Kasumi-1 (cell line): Measurements from ENCODE around the gene NBL1.

Experiments
- DNase-seq, 2 experiments: peaks; one replicate each; lab custom pipeline; 2025; lab: John Stamatoyannopoulos, UW

NBL1 gene

DNA sequence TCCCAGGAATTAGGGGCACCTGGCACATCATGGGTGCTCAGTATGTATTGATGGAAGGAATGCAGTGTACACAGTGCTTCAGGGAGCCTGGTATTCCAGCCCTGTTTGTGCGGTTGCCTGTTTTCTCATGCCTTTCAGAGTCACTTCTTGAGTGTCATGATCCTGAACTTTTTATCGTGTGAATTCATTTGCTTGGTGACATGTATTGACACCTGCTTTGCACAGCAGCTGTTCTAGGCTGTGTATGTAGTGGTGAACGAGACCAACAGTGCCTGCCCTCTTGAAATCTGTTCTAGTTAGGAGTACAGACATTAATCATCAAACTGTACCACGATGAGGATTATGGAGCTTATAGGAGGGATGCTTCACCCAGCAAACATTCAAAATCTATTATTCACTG lies 26.7 kb downstream of the NBL1 start:
- no peak for DNase-seq

DNA sequence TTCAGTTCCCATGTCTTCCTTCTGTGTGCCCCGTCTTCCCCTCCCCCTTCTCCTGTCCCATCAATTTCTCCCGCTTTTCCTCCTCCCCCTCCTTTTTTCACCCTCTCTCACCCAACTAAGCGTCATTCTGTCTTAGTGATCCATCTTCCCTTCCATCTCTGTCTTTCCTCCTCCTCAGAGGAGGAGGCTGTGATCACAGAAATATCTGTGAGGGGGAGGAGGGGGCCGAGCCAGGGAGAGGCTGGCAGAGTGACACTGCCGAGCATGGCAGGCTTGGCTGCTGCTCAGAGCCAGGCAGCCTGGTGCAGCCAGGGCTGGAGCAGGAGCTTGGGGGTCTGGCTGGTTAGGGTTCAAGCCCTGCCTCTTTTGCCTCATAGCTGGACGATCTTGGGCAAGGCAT lies 28.1 kb downstream of the NBL1 start:
- DNase-seq = no peak

DNA sequence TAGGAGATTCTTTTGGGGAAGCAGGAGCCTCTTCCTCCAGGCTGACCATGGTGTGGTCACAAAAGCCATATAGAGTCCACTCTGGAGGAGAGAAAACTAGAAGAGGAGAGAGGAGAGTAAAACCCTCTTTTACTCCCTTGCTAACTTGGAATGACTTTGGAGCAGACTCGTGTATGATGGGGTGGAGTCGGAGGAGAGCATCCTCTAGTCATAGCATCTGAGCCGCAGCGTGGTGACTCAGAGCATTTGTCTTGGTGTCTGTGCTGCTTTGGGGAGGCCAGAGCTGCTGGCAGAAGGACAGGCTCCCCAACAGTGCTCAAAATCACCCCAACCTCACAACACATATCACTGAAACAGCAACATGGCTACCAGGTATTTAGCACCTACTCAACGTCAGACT lies 31.7 kb downstream of the NBL1 start:
- no peak for DNase-seq

DNA sequence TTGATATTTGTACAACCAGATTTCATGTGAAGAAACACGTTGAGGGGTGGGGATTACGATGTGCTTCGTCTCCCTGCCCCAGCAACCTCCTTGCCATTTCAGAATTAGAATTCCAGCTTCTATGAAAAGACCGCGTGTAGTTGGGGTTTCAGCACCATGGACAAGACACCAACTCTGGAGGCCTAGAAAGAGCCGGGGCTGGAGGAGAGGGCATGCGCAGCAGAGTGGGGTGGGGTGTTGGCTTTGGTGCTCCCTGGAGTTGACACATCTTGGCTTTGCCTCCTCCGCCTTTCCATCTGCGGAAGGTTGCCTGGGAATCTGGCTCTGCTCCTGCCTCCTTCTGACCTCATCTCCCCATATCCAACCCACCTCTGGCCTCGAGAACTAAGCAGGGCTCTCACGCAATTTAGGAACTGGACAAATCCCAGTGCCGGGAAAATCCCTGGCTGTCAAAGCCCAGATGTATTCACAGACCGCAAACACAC lies 32.4 kb downstream of the NBL1 start:
- peak; percentile 52 to 64 for DNase-seq

DNA sequence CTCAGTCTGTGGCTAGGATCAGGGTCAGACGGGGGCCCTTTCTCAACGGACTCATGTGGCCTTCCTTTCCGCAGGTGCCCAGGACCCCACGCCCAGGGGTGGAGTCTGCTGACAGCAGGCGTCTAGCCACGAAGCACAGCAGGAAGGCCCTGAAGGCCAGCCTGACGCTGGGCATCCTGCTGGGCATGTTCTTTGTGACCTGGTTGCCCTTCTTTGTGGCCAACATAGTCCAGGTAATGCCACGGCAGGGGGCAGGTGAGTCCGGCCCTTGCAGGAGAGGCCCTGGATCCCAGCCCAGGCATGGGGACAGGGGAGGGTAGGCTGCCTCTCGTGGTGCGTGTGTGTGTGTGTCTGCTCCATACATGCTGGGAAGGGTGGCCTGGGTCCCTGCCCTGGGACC lies 34.4 kb downstream of the NBL1 start:
- no peak for DNase-seq

DNA sequence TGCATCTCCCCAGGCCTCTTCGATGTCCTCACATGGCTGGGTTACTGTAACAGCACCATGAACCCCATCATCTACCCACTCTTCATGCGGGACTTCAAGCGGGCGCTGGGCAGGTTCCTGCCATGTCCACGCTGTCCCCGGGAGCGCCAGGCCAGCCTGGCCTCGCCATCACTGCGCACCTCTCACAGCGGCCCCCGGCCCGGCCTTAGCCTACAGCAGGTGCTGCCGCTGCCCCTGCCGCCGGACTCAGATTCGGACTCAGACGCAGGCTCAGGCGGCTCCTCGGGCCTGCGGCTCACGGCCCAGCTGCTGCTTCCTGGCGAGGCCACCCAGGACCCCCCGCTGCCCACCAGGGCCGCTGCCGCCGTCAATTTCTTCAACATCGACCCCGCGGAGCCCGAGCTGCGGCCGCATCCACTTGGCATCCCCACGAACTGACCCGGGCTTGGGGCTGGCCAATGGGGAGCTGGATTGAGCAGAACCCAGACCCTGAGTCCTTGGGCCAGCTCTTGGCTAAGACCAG lies 34.9 kb downstream of the NBL1 start:
- no peak for DNase-seq

DNA sequence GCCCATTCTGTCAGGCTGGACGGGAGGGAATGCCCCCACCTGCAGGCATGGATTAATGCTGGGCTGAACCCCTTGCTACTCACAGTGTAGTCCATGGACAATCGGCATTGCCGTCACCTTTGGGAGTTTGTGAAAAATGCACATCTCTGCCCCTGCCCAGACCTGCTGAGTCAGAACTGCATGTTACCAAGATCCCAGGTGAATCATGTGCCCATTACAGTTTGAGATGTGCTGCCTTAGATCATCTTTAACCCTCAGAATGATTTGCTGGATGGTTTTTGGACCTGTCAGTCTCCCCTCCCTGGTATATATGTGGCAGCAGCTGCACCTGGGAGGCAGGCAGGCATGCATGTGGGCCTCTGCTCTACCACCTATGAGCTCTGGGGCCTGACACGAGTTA lies 35.6 kb downstream of the NBL1 start:
- no peak for DNase-seq

DNA sequence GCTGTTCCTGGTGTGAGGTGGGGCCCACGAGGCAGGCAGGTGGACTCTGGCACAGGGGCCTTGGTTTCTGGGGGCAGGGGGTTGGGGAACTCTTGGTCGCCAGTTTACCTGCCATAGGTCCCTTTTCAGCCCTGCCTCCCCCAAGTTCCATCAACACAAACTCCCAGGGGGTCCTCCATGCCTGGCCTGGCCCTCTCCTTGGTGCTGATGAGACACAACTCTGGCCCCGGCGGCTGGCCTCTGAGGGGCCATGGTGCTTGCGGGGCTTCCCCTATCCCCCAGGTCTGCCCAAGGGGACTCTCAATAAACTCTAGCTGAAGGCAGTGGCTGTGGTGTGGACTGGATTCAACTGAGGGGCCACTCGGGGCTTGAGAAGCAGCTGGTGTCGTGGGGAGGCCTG lies 36.5 kb downstream of the NBL1 start:
- no peak for DNase-seq

DNA sequence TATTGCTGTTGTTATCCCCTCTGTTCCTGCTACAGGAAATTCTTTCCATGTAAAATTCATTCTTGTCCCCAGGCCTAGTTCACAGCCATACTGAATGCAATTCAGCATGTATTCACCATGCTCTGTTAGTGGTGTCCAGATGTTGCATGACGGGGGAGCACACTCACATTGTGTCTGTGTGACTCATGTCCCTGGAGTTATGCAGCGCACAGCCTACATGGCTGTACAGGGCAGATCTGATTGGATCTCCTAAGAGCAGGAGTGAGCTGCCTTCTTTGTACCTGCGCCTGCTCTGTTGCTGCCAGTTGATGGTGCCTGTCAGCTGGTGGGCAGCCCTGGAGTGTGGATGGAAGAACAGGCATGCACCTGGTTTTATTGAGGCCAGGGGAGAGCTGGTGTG lies 38.1 kb downstream of the NBL1 start:
- DNase-seq = no peak

DNA sequence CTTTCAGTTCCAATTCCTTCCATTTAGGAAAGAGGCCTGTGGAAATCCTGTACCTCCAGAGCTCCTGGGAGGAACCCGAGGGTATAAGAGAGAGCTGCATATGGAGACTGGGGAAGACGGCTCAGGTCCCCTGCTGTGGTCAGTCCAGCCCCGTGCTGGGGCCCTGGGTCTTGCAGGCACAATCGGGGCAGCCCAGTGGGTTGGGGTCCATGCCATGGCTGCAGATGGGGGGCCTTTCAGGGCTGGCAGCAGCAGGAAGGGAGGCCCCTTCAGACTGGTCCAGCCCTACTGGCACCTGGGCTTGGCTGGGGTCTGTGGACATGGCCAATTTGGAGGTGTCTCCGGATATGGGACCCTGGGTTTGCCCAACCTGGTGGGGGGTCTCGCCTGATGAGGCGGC lies 38.8 kb downstream of the NBL1 start:
- DNase-seq = no peak

DNA sequence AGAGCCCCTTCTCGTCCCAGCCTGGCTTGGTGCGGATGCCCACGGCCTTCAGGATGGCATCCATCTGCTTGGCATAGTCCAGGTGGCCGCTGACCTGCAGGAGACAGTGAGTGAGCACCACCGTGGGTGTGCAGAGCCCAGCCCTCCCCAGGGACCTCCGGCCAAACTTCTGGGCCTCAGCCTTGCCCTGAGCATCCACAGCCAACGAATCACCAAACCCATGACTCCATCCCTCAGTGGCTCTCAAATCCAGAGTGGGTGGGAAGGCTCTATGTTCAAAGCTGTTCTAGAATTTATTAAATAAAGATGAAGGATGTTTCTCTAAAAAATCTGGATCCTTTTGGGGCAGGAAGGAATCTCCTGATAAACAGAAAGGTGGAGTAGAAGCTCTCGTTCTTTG lies 39.2 kb downstream of the NBL1 start:
- no peak for DNase-seq

DNA sequence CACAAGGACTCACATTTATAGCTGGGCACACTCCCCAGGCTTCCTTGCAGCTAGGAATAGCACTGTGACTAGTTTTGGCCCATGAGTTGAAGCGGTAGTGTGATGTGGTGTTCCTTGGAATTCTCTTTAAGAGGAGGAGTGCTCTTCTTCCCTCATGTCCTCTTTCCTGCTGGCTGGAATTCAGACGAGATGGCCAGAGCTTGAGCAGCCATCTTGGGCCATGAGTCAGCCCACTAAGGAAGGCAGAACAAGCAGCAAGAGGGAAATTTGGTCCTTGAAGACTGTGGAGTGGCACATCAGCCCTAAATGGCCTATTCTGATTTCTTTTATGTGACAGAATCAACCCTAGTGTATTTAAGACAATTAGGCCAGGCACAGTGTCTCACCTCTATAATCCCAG lies 40.6 kb downstream of the NBL1 start:
- no peak for DNase-seq

DNA sequence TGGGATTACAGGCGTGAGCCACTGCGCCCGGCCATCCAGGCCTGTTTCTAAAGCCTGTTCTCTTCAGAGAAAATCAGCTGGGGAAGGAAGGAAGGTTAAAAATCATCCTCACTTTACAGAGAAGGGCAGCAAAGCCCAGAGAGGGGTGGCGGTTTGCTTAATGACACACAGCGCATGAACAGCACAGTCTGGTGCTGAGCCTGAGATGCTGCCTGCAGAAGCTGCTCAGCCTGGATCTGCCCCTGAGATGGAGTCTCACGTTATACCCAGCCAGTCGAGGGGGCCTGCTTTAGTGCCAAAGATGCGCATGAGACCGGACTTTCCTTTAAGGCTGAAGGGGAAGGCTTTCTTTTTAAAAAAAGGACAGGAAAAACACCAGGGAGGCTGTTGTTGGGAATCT lies 41.9 kb downstream of the NBL1 start:
- no peak for DNase-seq

DNA sequence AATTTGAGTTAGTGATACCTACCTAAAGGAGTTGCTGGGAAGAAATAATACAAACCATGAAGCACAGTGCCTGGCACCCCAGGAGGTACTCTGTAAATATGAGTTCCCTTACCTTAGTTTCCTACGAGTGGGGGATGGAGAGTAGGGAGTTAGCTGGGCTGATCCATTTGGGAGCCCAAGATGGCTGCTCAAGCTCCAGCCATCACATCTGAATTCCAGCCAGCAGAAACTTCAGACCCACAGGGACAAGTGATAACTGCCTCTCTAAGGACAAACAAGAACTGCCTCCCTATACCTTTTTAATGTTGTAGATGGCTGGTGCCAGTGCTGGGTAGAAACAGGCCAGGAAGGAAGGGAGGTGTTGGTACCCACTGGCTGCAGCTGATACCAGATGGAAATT lies 43.3 kb downstream of the NBL1 start:
- DNase-seq = no peak

DNA sequence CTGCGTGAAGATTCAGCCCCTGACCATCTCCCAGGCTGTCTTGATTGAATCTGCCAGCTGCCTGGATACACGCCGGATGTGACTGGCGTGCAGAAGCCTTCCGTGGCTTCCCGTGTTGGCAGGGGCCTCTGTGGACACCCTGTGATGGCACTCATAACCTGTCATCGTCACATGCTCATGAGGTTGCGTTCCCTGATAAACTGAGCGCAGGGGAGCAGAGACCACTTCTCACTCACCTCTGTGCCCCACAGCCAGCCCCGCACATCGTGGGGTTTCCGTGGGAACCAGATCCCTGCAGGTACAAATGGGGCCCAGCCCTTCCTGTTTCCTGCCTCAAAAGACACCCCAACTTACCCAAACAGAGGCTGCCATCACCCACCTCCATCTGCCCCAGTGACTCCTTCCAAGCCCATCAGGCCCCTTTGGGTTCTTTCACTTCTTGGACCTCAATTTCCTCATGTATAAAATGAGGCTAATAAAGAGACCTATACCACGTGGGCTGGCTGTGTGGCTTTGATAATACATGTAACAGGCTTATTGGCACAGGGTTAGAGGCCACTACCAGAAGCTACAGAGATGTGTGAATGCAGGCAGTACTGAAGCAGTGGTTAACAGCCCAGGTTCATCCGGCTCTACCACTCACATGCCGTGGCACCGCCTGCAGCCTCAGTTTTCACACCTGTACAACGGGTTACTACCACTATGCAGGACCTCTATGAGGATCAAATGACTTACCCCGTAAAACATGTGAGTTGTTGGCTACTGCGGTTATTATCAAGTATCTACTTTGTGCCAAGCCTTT lies 44.1 kb downstream of the NBL1 start:
- no peak for DNase-seq

DNA sequence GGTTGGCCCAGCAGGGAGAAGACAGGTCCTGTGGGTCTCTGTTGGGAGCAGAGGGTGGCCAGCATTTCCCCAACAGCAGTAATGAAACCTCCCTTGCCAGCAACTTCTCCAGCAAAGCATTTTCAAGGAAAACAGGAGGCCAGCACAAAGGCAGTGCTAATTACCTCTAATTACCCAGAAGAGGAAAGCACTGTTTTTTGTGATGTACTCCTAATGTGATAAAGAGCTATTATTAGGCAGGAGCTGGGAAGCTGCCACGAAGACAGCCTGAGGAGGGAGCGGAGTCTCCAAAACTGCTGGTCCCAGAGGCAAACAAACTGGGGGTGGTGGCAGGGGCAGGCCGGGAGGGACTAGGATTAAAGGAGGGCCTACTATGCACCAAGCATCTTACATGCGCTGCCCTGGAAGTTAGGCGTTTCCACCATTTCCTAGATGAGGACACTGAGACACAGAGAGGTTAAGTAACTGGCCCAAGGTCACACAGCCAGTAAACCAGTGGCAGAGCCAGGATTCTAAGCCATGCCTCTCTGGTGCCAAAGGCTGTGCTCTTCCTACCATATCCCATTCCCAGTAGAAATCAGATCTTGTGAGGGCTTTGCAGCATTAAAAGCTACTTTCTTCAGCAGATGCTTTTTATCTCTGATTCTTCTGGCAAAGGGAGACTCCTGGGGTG lies 45.1 kb downstream of the NBL1 start:
- no peak for DNase-seq

DNA sequence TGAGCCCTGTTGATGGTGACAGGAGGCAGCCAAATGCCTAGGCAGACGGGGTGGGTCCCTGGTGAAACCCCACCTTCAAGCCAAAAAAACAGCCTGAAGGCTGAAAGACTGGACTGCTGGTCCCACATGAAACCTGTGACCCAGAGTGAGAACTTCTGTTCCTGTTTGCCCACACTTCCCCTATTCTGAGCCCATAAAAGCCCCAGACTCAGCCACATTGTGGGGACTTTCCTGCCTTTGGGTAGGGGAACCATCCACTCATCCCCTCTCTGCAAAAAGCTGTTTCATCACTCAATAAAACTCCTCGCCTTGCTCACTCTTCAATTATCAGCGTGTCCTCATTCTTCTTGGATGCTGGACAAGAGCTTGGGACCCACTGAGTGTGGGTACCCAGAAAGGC lies 45.7 kb downstream of the NBL1 start:
- DNase-seq = no peak

DNA sequence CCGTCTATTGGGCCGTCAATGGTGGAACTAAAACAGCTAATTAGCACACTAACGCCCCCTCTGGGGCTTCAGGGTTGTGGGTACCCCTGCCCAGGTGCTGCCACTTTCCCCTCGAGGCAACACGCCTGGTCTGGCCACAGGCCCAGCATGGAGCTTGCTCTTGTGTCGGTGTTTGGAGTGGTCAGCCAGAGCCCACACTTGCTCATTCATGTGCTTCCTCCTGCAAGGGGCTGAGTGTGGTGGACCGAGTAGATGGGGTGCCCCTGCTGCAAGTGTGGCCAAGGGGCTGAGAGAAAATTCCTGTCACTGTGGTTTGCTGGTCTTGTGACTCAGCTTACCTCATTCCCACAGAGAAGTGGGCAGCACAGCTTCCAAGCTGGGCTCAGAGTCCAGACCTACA lies 46.2 kb downstream of the NBL1 start:
- no peak for DNase-seq

DNA sequence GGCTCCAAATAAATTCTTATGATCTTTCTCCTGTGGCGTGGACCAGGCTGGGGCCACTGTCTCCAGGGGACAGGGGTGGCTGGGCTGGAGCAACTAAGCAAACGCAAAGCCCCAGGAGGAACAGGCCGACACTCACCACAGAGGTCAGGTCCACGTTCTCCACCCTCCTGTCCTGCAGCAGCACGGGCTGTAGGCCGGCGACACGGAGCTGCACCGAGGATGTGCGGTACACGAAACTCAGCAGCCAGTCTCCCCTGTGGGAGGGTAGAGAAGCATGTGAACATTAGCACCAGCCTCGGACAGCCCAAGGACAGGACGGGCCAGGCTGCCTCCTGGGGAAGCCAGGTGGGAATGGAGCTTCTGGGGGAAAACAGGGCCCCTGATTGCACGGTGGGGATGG lies 50.2 kb downstream of the NBL1 start:
- no peak for DNase-seq

DNA sequence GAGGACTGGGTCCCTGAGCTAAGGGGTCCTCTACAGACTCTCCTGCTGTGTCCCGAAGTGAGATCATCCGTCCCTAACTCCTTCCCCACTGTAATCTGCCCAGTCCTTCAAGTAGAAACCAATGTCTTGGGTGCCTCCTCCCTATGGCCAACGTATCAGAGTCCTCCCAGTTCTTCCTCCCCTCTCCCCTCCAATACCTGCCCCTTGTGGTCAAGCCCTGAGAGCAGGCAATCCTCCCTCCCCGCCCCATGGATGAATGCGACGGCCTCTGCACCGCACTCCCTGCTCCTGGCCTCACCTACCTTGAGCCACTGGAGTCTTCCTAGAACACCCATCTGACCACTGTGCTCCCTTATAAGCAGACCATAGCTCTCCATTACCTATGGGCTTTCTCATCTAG lies 51.7 kb downstream of the NBL1 start:
- no peak for DNase-seq

DNA sequence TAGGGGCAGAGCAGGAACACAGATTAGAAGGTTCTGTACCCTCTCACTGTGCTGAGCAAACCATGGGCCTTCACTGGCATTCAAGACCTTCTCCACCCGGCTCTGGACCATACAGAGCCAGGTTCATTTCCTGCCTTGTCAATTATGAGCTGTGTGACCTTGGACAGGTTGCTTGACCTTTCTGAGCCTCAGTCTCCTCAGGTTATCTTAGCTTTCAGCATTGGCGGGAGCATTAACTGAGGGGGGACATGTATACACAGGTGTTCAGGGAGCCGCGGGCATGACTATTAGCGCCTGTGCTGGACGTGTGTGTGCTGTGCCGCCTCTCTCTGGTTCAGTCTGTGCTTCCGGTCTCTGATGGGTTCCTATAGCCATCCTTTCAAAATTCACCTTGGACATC lies 52.7 kb downstream of the NBL1 start:
- DNase-seq = no peak

DNA sequence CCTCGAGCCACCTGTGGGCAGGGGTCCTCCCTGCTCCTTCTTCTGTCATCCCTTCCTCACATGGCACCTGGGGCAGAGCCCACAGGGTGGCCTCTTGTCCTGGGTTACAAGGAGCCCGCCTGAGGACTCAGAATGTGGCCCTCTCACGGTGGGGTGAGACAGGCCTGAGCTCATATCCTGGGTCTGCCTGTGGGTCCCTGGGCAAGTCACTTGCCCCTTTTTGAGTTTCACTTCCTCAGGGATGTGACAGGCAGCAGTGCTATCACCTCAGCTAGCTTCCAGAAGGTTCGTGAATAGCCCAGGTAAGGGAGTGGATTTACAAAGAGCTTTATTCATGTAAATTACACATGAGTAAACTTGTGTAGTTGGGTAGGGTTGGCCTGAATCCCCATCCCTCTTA lies 54.1 kb downstream of the NBL1 start:
- no peak for DNase-seq

DNA sequence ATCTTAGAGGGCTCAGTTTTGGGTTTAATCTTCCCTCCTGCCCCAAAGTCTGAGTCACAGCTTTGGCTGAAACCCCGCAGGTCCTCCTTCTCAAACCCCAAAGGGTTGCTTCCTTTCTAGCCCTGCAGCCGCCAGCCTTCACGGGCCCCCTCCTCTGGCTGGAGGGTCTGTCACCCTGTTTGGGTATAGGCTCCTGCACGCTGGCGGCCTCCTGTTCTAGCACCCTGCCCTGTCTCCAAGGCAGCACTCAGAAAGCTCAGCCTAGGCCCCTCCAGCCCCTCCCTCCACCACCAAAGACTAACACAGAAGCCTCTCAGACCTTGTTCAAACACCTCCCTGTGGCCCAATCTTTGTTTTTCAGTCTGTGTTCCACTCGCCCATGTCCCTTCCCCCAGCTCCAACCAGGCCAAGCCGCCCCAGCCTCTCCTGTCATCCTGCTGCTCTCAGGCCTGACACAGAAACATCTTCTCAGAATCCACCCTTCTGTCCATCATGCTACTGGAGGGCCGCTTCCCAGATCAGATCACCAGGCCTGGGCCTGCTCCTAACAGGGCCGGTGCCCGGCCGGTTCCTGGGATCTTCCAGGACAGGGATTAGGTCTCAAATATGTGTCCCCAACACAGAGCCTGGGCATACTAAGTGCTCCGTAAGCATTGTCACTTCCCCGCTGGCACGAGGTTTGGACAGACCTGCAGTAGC lies 56.1 kb downstream of the NBL1 start:
- no peak for DNase-seq
